ENCODE measurements around the gene PSMC3. TPM values are rescaled to one million over a fixed set of nuclear protein-coding genes. Genes with fewer than 3 reads are reported as not detected.

Gene PSMC3
- total and polyA plus RNA-seq, 11 donors: 121 to 258 (median 156) TPM

- Histone ChIP-seq H3K36me3 (no peaks in the 10 kb centered on the region), H3K9me3 (no peaks in the 10 kb centered on the region), H3K27me3 (no peaks in the 10 kb centered on the region), H3K4me3 (no peak overlapping the region), H3K27ac (no peak overlapping the region), H3K4me1 (peaks cover 0 to 13% (median 0%) of the 10 kb centered on the region in 12 donors)
- intact Hi-C loops (cut with DNase I): loop anchor here in 5 of 10 donors (2.0 to 5.0 kb wide), 3 partner anchors 76 to 81 kb away; partner anchors contain the start of gene SPI1 (in 1 of the 5)
- ATAC-seq: no peak
- no peak for TF ChIP-seq POLR2A (IDR thresholded peaks at IDR 0.05)
- no peak for TF ChIP-seq CTCF (IDR thresholded peaks at IDR 0.05)
- DNase-seq: no peak
- WGBS, 4 donors: 88 to 94% (median 93%) methylated on average over 8 of the region's 8 CpGs
Observed at GRCh38 chr11:47453365-47453764, 27.1 kb upstream of the PSMC3 start.

GRCh38 chr11:47451990-47452389 lies 25.8 kb upstream of the PSMC3 start:
- TF ChIP-seq CTCF (IDR thresholded peaks at IDR 0.05): no peak
- TF ChIP-seq POLR2A (IDR thresholded peaks at IDR 0.05): no peak
- H3K27me3 ChIP-seq: no peaks in the 10 kb centered on the region
- peaks cover 0 to 13% (median 0%) of the 10 kb centered on the region in 12 donors for H3K4me1 ChIP-seq
- H3K36me3 ChIP-seq: no peaks in the 10 kb centered on the region
- H3K9me3 ChIP-seq: no peaks in the 10 kb centered on the region
- WGBS, 4 donors: 90 to 97% (median 94%) methylated on average over 4 of the region's 4 CpGs
- no peak overlapping the region for H3K4me3 ChIP-seq
- ATAC-seq (no peak), DNase-seq (no peak)
- H3K27ac ChIP-seq: no peak overlapping the region
- intact Hi-C loops (cut with DNase I): loop anchor here in 5 of 10 donors (2.0 to 5.0 kb wide), 3 partner anchors 75 to 80 kb away; partner anchors contain the start of gene SPI1 (in 1 of the 5)

- 88 to 93% (median 93%) methylated on average over 4 of the region's 4 CpGs for WGBS, 4 donors
- intact Hi-C loops (cut with DNase I): loop anchor here in 2 of 10 donors (5.0 kb wide), 2 partner anchors 74 to 79 kb away; partner anchors contain the start of gene SPI1 (in 1 of the 2)
Observed at GRCh38 chr11:47451436-47451835, 25.2 kb upstream of the PSMC3 start.

GRCh38 chr11:47449541-47449940 lies 23.3 kb upstream of the PSMC3 start:
- H3K27ac ChIP-seq: no peak overlapping the region
- intact Hi-C loops (cut with DNase I): no loop called here
- H3K4me1 ChIP-seq: peaks cover 0 to 13% (median 0%) of the 10 kb centered on the region in 12 donors
- WGBS, 4 donors: 76 to 83% (median 80%) methylated on average over 8 of the region's 8 CpGs
- ATAC-seq (no peak), DNase-seq (no peak)
- no peak overlapping the region for H3K4me3 ChIP-seq
- H3K27me3 ChIP-seq: no peaks in the 10 kb centered on the region
- H3K36me3 ChIP-seq: no peaks in the 10 kb centered on the region
- no peak for TF ChIP-seq POLR2A (IDR thresholded peaks at IDR 0.05)
- TF ChIP-seq CTCF (IDR thresholded peaks at IDR 0.05): no peak
- no peaks in the 10 kb centered on the region for H3K9me3 ChIP-seq

More at GRCh38 chr11:47451436-47451835, 25.2 kb upstream of the PSMC3 start:
- no peak for TF ChIP-seq CTCF (IDR thresholded peaks at IDR 0.05)
- no peak for TF ChIP-seq POLR2A (IDR thresholded peaks at IDR 0.05)
- DNase-seq (no peak), ATAC-seq (no peak)
- H3K27ac ChIP-seq: no peak overlapping the region
- H3K4me1 ChIP-seq: peaks cover 0 to 13% (median 0%) of the 10 kb centered on the region in 12 donors
- H3K9me3 ChIP-seq: no peaks in the 10 kb centered on the region
- H3K36me3 ChIP-seq: no peaks in the 10 kb centered on the region
- H3K27me3 ChIP-seq: no peaks in the 10 kb centered on the region
- no peak overlapping the region for H3K4me3 ChIP-seq

Measured in heart left ventricle (tissue), 16 donors.